Fibroblast of skin of scalp (primary cell): Measurements from ENCODE around the gene DNER.

ENCODE experiments used
- DNase-seq: peaks from one replicate; pipeline ENCODE4 v3.0.0-alpha.2; 2013

DNER gene

GRCh38 chr2:229319558-229319957 is 394.8 kb downstream of the DNER start:
- no peak for DNase-seq

GRCh38 chr2:229314117-229314516 is 400.2 kb downstream of the DNER start:
- no peak for DNase-seq

- no peak for DNase-seq
Observed at GRCh38 chr2:229313591-229313990, 400.8 kb downstream of the DNER start.
